GM23338 (cell line): Measurements from ENCODE around the gene DYRK3. TPM values are rescaled to one million over a fixed set of nuclear protein-coding genes. Genes with fewer than 3 reads are reported as not detected.
A peak's percentile ranks its signal among the peaks of the same experiment; 100 is the strongest.

Experiments used
- CREB1 ChIP-seq: fragments of 250-450 bp; sonication (Bioruptor Pico); IDR thresholded peaks from 2 replicates; pipeline ENCODE4 v1.5.0; 2020; ENCODE audit warnings: low read depth, mild to moderate bottlenecking, moderate library complexity
- EZH2 ChIP-seq: fragments of 200-600 bp; sonication (generic); IDR thresholded peaks from one replicate; pipeline ENCODE4 v1.8.0; 2017; ENCODE audit warnings: antibody characterized with exemption, mild to moderate bottlenecking, low read depth; ENCODE audit not compliant: unreplicated experiment
- REST ChIP-seq: IDR thresholded peaks from one replicate; pipeline ENCODE4 v1.6.1; 2018; ENCODE audit warnings: antibody characterized with exemption; ENCODE audit not compliant: unreplicated experiment
- ZNF114 ChIP-seq: fragments of 250-450 bp; sonication (Bioruptor Pico); IDR thresholded peaks from 2 replicates; pipeline ENCODE4 v1.5.0; 2020; ENCODE audit warnings: mild to moderate bottlenecking, moderate library complexity
- ZNF462 ChIP-seq: fragments of 250-450 bp; sonication (Bioruptor Pico); IDR thresholded peaks from 2 replicates; pipeline ENCODE4 v1.5.0; 2020; ENCODE audit warnings: mild to moderate bottlenecking, moderate library complexity
- polyA plus RNA-seq: library from polyadenylated mRNA; unstranded; fragments of >200 nt; fragmentation: Nextera tagmentation; extraction: Ambion mirVana; gene quantifications from 2 replicates; pipeline ENCODE4 v1.2.1, GENCODE V29; 2016
- total RNA-seq: library from RNA; depleted of rRNA; stranded (reverse); fragments of >200 nt; shearing (Covaris generic); gene quantifications from 2 replicates; pipeline ENCODE4 v1.2.3, GENCODE V29; 2014
- TF ChIP-seq, protein P1 (sequence below): IDR thresholded peaks from 2 replicates; pipeline ENCODE4 v1.6.1; 2016; ENCODE audit warnings: antibody characterized with exemption
- TF ChIP-seq, protein P2 (sequence below), 2 experiments: fragments of 200-600 bp in 1 of 2; sonication (generic) in 1 of 2; conservative IDR thresholded peaks; 2 replicates each; pipeline versions ENCODE4 v1.5.1 to v1.6.1; 2016 to 2017; ENCODE audit warnings: antibody characterized with exemption in 2 of 2, low read depth in 2 of 2, mild to moderate bottlenecking in 2 of 2, moderate library complexity in 1 of 2

DYRK3 gene
- total and polyA plus RNA-seq, 2 experiments from 2014 or later = 2.9 to 9.5 TPM

DNA sequence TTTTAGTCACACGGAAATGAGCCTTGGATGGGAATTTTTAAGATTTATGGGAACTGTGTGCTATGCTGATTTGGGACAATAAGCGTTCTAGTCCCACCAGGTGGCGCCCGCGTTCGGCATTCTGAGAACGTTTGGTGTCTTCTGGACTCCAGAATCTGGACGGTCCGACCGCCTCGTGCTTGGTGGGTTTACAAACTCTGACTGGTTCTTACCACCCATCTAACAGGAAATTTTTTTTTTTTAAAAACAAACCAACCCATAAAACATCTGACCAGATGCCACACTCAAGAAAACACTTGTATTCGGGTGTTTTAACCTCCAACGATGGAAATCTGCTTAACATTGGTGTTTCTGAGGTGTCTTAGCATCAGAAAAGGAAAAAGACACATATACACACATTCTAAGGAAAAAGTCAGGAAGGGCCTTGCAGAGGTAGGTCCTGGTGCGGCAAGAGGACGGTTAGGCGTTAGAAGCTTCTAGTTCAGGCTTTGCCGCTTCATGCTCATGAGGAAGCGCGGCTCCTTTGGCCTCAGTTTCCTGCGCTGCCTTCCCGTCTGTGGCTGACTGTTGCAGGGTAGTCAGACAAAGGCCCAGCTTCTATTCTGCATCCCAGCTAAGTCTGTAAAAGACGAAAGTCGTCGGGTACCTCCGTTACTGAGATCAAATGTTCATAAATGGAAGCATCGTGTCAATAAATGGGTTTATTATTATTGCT is 814 bp upstream of the DYRK3 start (continued):
- TF ChIP-seq ZNF462 (CRISPR knock-in tag) = no peak
- TF ChIP-seq, protein P1, sequence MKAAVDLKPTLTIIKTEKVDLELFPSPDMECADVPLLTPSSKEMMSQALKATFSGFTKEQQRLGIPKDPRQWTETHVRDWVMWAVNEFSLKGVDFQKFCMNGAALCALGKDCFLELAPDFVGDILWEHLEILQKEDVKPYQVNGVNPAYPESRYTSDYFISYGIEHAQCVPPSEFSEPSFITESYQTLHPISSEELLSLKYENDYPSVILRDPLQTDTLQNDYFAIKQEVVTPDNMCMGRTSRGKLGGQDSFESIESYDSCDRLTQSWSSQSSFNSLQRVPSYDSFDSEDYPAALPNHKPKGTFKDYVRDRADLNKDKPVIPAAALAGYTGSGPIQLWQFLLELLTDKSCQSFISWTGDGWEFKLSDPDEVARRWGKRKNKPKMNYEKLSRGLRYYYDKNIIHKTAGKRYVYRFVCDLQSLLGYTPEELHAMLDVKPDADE = no peak
- no peak for TF ChIP-seq ZNF114 (CRISPR knock-in tag)
- TF ChIP-seq CREB1 (CRISPR knock-in tag) = no peak
- TF ChIP-seq REST = no peak
- TF ChIP-seq, protein P2, sequence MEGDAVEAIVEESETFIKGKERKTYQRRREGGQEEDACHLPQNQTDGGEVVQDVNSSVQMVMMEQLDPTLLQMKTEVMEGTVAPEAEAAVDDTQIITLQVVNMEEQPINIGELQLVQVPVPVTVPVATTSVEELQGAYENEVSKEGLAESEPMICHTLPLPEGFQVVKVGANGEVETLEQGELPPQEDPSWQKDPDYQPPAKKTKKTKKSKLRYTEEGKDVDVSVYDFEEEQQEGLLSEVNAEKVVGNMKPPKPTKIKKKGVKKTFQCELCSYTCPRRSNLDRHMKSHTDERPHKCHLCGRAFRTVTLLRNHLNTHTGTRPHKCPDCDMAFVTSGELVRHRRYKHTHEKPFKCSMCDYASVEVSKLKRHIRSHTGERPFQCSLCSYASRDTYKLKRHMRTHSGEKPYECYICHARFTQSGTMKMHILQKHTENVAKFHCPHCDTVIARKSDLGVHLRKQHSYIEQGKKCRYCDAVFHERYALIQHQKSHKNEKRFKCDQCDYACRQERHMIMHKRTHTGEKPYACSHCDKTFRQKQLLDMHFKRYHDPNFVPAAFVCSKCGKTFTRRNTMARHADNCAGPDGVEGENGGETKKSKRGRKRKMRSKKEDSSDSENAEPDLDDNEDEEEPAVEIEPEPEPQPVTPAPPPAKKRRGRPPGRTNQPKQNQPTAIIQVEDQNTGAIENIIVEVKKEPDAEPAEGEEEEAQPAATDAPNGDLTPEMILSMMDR (conservative IDR thresholded peaks at IDR 0.05; ENCODE audit: low read depth in 2 of 2) = peak; percentile 88
- peak; percentile 21 for TF ChIP-seq EZH2
